Measurements from ENCODE around the gene SORL1.

SORL1 gene

GRCh38 chr11:121456816-121457431 is 4.8 kb downstream of the SORL1 start:
- no peak overlapping the region for H3K4me3 ChIP-seq (ENCODE audit: control insufficient read depth, low read depth, low read length)
- DNase-seq (ENCODE audit: low read depth) = no peak
- TF ChIP-seq CTCF (conservative IDR thresholded peaks at IDR 0.05; ENCODE audit: control insufficient read depth, insufficient read depth, low read depth, low read length) = no peak

GRCh38 chr11:121458551-121458950 is 6.4 kb downstream of the SORL1 start:
- TF ChIP-seq CTCF (conservative IDR thresholded peaks at IDR 0.05; ENCODE audit: control insufficient read depth, insufficient read depth, low read depth, low read length) = no peak

DNA sequence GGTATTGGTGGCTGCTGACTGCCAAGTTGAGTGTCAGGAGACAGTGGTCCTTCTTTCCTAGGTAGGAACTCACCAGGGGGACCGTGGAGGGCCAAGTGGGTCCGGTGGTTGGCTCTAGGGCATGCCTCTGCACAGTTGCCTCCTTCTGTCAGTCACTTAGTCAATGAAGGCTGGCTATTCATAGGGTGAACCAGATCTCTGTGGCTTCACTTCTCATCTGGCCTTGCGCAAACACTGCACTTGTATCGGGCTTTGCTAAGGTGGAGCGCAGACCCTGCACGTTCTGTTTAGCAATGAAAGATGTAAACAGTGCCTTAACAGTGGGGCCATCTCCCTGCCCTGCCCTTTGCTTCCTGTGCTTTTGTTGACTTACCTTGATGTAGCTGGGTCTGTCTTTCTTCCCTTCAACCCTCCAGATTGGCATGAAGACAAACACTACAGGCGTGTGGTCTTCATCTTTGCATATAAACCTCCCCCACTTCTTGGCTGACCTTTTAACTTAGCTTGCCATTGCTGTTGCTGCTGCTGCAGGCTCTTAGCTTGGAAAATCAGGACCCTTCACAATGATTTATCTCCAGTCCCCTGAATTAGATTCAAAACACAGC is 7.4 kb downstream of the SORL1 start:
- no peak for DNase-seq (ENCODE audit: low read depth)
- H3K4me3 ChIP-seq (ENCODE audit: control insufficient read depth, low read depth, low read length) = no peak overlapping the region
- no peak for TF ChIP-seq CTCF (conservative IDR thresholded peaks at IDR 0.05; ENCODE audit: control insufficient read depth, insufficient read depth, low read depth, low read length)

More at GRCh38 chr11:121458551-121458950, 6.4 kb downstream of the SORL1 start:
- DNase-seq (ENCODE audit: low read depth) = no peak
- no peak overlapping the region for H3K4me3 ChIP-seq (ENCODE audit: control insufficient read depth, low read depth, low read length)

- DNase-seq (ENCODE audit: low read depth) = no peak
- TF ChIP-seq CTCF (conservative IDR thresholded peaks at IDR 0.05; ENCODE audit: control insufficient read depth, insufficient read depth, low read depth, low read length) = no peak
- H3K4me3 ChIP-seq (ENCODE audit: control insufficient read depth, low read depth, low read length) = no peak overlapping the region
Observed at GRCh38 chr11:121460941-121461514, 8.9 kb downstream of the SORL1 start.

DNA sequence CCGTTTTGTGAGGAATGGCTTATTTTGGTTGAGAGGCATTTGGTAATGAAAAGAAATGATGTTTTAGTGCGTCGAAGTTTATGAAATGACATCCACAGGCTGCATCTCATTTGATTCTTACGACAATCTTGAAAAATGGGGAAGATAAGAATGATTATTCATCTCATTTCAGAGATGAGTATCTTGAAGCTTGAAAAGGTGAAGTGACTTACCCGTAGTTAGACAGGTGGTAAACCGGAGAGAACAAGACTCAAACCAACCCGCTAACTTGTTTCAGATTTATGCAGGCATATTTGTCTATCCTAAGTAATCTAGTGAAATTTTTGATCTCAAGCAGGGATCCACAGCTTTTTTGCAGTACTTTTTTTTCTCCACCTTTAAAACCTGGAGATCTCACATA is 9.7 kb downstream of the SORL1 start:
- H3K4me3 ChIP-seq (ENCODE audit: control insufficient read depth, low read depth, low read length) = no peak overlapping the region
- DNase-seq (ENCODE audit: low read depth) = no peak
- no peak for TF ChIP-seq CTCF (conservative IDR thresholded peaks at IDR 0.05; ENCODE audit: control insufficient read depth, insufficient read depth, low read depth, low read length)

GRCh38 chr11:121463689-121464335 is 11.7 kb downstream of the SORL1 start:
- no peak for TF ChIP-seq CTCF (conservative IDR thresholded peaks at IDR 0.05; ENCODE audit: control insufficient read depth, insufficient read depth, low read depth, low read length)
- H3K4me3 ChIP-seq (ENCODE audit: control insufficient read depth, low read depth, low read length) = no peak overlapping the region

More at GRCh38 chr11:121463689-121464335, 11.7 kb downstream of the SORL1 start:
- no peak for DNase-seq (ENCODE audit: low read depth)

Measured in fibroblast of mammary gland (primary cell).